GM12878 (cell line): Measurements from ENCODE around the gene TOMM20L. TPM values are rescaled to one million over a fixed set of nuclear protein-coding genes. Genes with fewer than 3 reads are reported as not detected.

ENCODE experiments used
- ATAC-seq: fragments of 200-7000 bp; cut with Tn5 transposase; 3 replicates; pipeline ENCODE4 v1.9.1; 2020; ENCODE audit warnings: mild to moderate bottlenecking, moderate library complexity
- BruUV-seq: library from RNA; stranded (reverse); fragments of 400-500 nt; replicated peaks from 2 replicates; lab custom pipeline; 2021; lab: Mats Ljungman, UMichigan
- CTCF ChIA-PET: fragments of 300-600 bp; sonication (Branson Sonifier 250); formaldehyde crosslinking; extraction: SDS; loops from one replicate; lab custom pipeline; 2021; ENCODE audit warnings: inconsistent platforms; lab: Yijun Ruan, JAX
- POLR2A ChIA-PET: fragments of 350-600 bp; formaldehyde crosslinking; extraction: SDS; loops from one replicate; lab custom pipeline; 2021; ENCODE audit warnings: inconsistent platforms; lab: Charles Lee
- RAD21 ChIA-PET: fragments of 300-600 bp; sonication (Branson Sonifier 250); formaldehyde crosslinking; loops from one replicate; lab custom pipeline; 2023; ENCODE audit warnings: antibody characterized with exemption; ENCODE audit not compliant: unreplicated experiment; lab: Charles Lee
- SMC1A ChIA-PET: fragments of 300-600 bp; sonication (Branson Sonifier 250); formaldehyde crosslinking; loops from one replicate; lab custom pipeline; 2023; ENCODE audit not compliant: unreplicated experiment, uncharacterized antibody; lab: Charles Lee
- DNase-seq: peaks from one replicate; pipeline ENCODE4 v3.0.0-alpha.2; 2011; ENCODE audit warnings: low read depth, low spot score
- FAIRE-seq: peaks from 3 replicates; lab custom pipeline; 2011; peaks lifted over from hg19 to GRCh38; lab: Jason Lieb, UNC
- H2AFZ ChIP-seq: 2 replicates; pipeline ENCODE4 v1.6.0; 2011; ENCODE audit warnings: low read depth, low read length, control low read depth; ENCODE audit not compliant: control insufficient read depth
- H3K27ac ChIP-seq: 2 replicates; pipeline ENCODE4 v1.5.1; 2011; ENCODE audit warnings: control low read depth; ENCODE audit not compliant: control insufficient read depth, insufficient read depth
- H3K27me3 ChIP-seq, 2 experiments: replicated peaks in 1 of 2; 2 replicates each; pipeline versions ENCODE4 v1.6.0 to v1.6.1; 2011; ENCODE audit warnings: low read length in 1 of 2; ENCODE audit not compliant: control insufficient read depth in 2 of 2, insufficient read depth in 2 of 2
- H3K36me3 ChIP-seq, 2 experiments: 2 replicates each; pipeline ENCODE4 v1.5.1; 2011; ENCODE audit warnings: low read length in 1 of 2; ENCODE audit not compliant: control insufficient read depth in 2 of 2, insufficient read depth in 2 of 2
- H3K4me1 ChIP-seq: 2 replicates; pipeline ENCODE4 v1.6.1; 2011; ENCODE audit warnings: mild to moderate bottlenecking, low read length, moderate library complexity, mixed read lengths; ENCODE audit not compliant: control insufficient read depth, insufficient read depth
- H3K4me2 ChIP-seq: 2 replicates; pipeline ENCODE4 v1.6.0; 2011; ENCODE audit warnings: control low read depth; ENCODE audit not compliant: control insufficient read depth, insufficient read depth
- H3K4me3 ChIP-seq: fragments of 200-600 bp; sonication (generic); 2 replicates; pipeline ENCODE4 v1.5.1; 2016
- H3K79me2 ChIP-seq: 2 replicates; pipeline ENCODE4 v1.6.0; 2011; ENCODE audit warnings: low read length; ENCODE audit not compliant: control insufficient read depth, insufficient read depth
- H3K9ac ChIP-seq: 2 replicates; pipeline ENCODE4 v1.8.0; 2011; ENCODE audit warnings: low read length, control low read depth, mixed read lengths; ENCODE audit not compliant: control insufficient read depth, insufficient read depth
- H3K9me3 ChIP-seq: replicated peaks from 3 replicates; pipeline ENCODE4 v1.5.1; 2011; ENCODE audit warnings: mild to moderate bottlenecking, low read length; ENCODE audit not compliant: control insufficient read depth, insufficient read depth
- H4K20me1 ChIP-seq: 2 replicates; pipeline ENCODE4 v1.6.0; 2011; ENCODE audit not compliant: control insufficient read depth, insufficient read depth
- ATF3 ChIP-seq: IDR thresholded peaks from 2 replicates; pipeline ENCODE4 v1.6.1; 2011; ENCODE audit warnings: low read depth, mild to moderate bottlenecking, low read length, moderate library complexity, borderline replicate concordance; ENCODE audit errors: extremely low read depth
- BACH1 ChIP-seq: fragments of 450-650 bp; IDR thresholded peaks from 2 replicates; pipeline ENCODE4 v1.6.1; 2017; ENCODE audit warnings: mild to moderate bottlenecking, borderline replicate concordance
- BHLHE40 ChIP-seq, 2 experiments: fragments of 450-650 bp in 1 of 2; IDR thresholded peaks; 2 replicates each; pipeline ENCODE4 v1.6.1; 2011 to 2017; ENCODE audit warnings: low read depth in 2 of 2, borderline replicate concordance in 1 of 2, improper control_type of control experiment in 1 of 2, low read length in 1 of 2, mild to moderate bottlenecking in 1 of 2
- CHD4 ChIP-seq: fragments of 200-600 bp; sonication (generic); IDR thresholded peaks from 2 replicates; pipeline ENCODE4 v1.6.1; 2016; ENCODE audit warnings: mild to moderate bottlenecking
- CREM ChIP-seq: IDR thresholded peaks from 2 replicates; pipeline ENCODE4 v1.6.1; 2014; ENCODE audit warnings: antibody characterized with exemption, low read depth
- GABPA ChIP-seq: IDR thresholded peaks from 2 replicates; pipeline ENCODE4 v1.6.1; 2014; ENCODE audit warnings: antibody characterized with exemption, low read depth, mild to moderate bottlenecking, inconsistent platforms
- HDAC2 ChIP-seq: fragments of 200-600 bp; sonication (generic); IDR thresholded peaks from 2 replicates; pipeline ENCODE4 v1.6.1; 2017
- MAX ChIP-seq: IDR thresholded peaks from 2 replicates; pipeline ENCODE4 v1.6.1; 2012; ENCODE audit warnings: low read depth, low read length, improper control_type of control experiment
- MXI1 ChIP-seq: fragments of 150-350 bp; IDR thresholded peaks from 2 replicates; pipeline ENCODE4 v1.6.1; 2011; ENCODE audit warnings: low read depth, mild to moderate bottlenecking, inconsistent platforms, low read length, improper control_type of control experiment
- MYC ChIP-seq: IDR thresholded peaks from 2 replicates; pipeline ENCODE4 v1.6.1; 2011; ENCODE audit warnings: mild to moderate bottlenecking, low read length, moderate library complexity, inconsistent platforms; ENCODE audit not compliant: insufficient read depth, insufficient replicate concordance, insufficient read length, severe bottlenecking
- PML ChIP-seq: IDR thresholded peaks from 2 replicates; pipeline ENCODE4 v1.6.1; 2012; ENCODE audit warnings: low read length, inconsistent platforms
- POLR2A ChIP-seq: IDR thresholded peaks from 2 replicates; pipeline ENCODE4 v1.6.1; 2011; ENCODE audit warnings: low read depth, mild to moderate bottlenecking, low read length
- RAD51 ChIP-seq: fragments of 450-650 bp; IDR thresholded peaks from 2 replicates; pipeline ENCODE4 v1.6.1; 2016; ENCODE audit warnings: moderate library complexity, mild to moderate bottlenecking, inconsistent platforms
- SIN3A ChIP-seq: IDR thresholded peaks from 2 replicates; pipeline ENCODE4 v1.6.1; 2012; ENCODE audit warnings: low read depth, low read length, improper control_type of control experiment
- SMAD5 ChIP-seq: IDR thresholded peaks from 2 replicates; pipeline ENCODE4 v1.6.1; 2016; ENCODE audit warnings: antibody characterized with exemption, low read depth
- USF2 ChIP-seq: IDR thresholded peaks from 2 replicates; pipeline ENCODE4 v1.6.1; 2011; ENCODE audit warnings: low read depth, low read length, improper control_type of control experiment, borderline replicate concordance
- ZBTB4 ChIP-seq: fragments of 450-650 bp; formaldehyde crosslinking; IDR thresholded peaks from 2 replicates; pipeline ENCODE4 v1.4.0; 2022; ENCODE audit warnings: mild to moderate bottlenecking, moderate library complexity
- WGBS: methylation state at CpG from one replicate; pipeline ENCODE4 v1.1.6; 2016; ENCODE audit warnings: low lambda C conversion rate; ENCODE audit not compliant: insufficient replicate concordance, insufficient coverage; ENCODE audit errors: missing lambda C conversion rate; 5-methylcytosine and 5-hydroxymethylcytosine counted together
- in situ Hi-C: fragments of 300-500 bp; cut with MboI; formaldehyde crosslinking; loops from 9 replicates; pipeline ENCODE4 v1.14.3; 2018; ENCODE audit warnings: mixed read lengths
- intact Hi-C: fragments of 100-400 bp; cut with micrococcal nuclease; formaldehyde crosslinking; loops from one replicate; pipeline ENCODE4 v1.14.2; 2022; ENCODE audit not compliant: unreplicated experiment
- polyA plus RNA-seq, 11 experiments: library from polyadenylated mRNA; depleted of rRNA in 4 of 11; unstranded in 6 of 11; stranded (reverse) in 5 of 11; fragments of >200 nt; fragmentation: Nextera tagmentation in 4 of 11; fragmentation: Illumina TruSeq in 1 of 11; extraction: Ambion mirVana in 4 of 11; extraction: Trizol in 1 of 11; gene quantifications; 1 replicate in 1 of 11; 2 replicates in 10 of 11; pipeline versions ENCODE4 v1.2.1 to v1.2.3, GENCODE V29; 2011 to 2016; ENCODE audit warnings: inconsistent platforms in 2 of 11, missing spikeins in 2 of 11, low read depth in 1 of 11
- total RNA-seq, 4 experiments: library from RNA; depleted of rRNA in 3 of 4; stranded (reverse); fragments of >200 nt in 3 of 4; fragmentation: Illumina TruSeq in 1 of 4; extraction: Trizol in 1 of 4; gene quantifications; 2 replicates each; pipeline versions ENCODE4 v1.2.1 to v1.2.3, GENCODE V29; 2013 to 2021

TOMM20L gene
- total and polyA plus RNA-seq, 10 of the 15 experiments (the other 5 are each of a cell fraction or from before 2014, with no cell fraction given) = 0.28 TPM; not detected in 9

GRCh38 chr14:58426670-58427280 lies 31.0 kb downstream of the TOMM20L start:
- Histone ChIP-seq H4K20me1 (no peaks in the 10 kb centered on the region), H3K4me2 (peak overlapping the region; percentile 75), H3K4me3 (peak overlapping the region; percentile 97), H3K4me1 (no peaks in the 10 kb centered on the region), H3K27ac (peak overlapping the region; percentile 99), H3K27me3 (no peaks in the 10 kb centered on the region), H2AFZ (peak overlapping the region; percentile 98), H3K79me2 (peaks cover 44% of the 10 kb centered on the region), H3K36me3 (peaks cover 0 to 16% of the 10 kb centered on the region in 2 experiments; a peak in 2 of 4 replicates), H3K9ac (peak overlapping the region; percentile 97), H3K9me3 (no peaks in the 10 kb centered on the region)
- WGBS = 1% methylated on average over 35 of the region's 35 CpGs
- ATAC-seq (peak; percentile 79), DNase-seq (no peak), FAIRE-seq (no peak)
- ChIA-PET RAD21 (interaction anchor here (2.0 kb wide), 1 partner anchor 128 kb away, joined by 14 read pairs; the partner anchor contains the start of gene ARID4A), POLR2A (interaction anchor here (0.5 to 3.0 kb wide), 2 partner anchors 128 to 221 kb away, joined by 3 to 15 read pairs; partner anchors contain the start of gene ARID4A), SMC1A (interaction anchor here (0.7 to 2.5 kb wide), 2 partner anchors 128 to 1419 kb away, joined by 3 to 11 read pairs; partner anchors contain the start of gene ARID4A), CTCF (interaction anchor here (0.6 kb wide), 1 partner anchor 238 kb away, joined by 3 read pairs; no protein-coding TSS in a partner anchor)
- in situ Hi-C loops (no loop called here), intact Hi-C loops (loop anchor here (2.0 kb wide), 1 partner anchor 130 kb away; no protein-coding TSS in a partner anchor)
- TSS peak; percentile 88 for BruUV-seq
- peak; percentile 85 for TF ChIP-seq MAX
- 0 out of 2 replicates have a peak, but pooled peaks have one; percentile 48 for TF ChIP-seq SMAD5
- peak; percentile 94 for TF ChIP-seq MXI1
- peak; percentile 67 for TF ChIP-seq USF2
- no peak for TF ChIP-seq GABPA
- no peak for TF ChIP-seq BACH1
- peak; percentile 63 for TF ChIP-seq POLR2A
- no peak for TF ChIP-seq ZBTB4 (CRISPR knock-in tag)
- peak; percentile 33; the same call in 1 of the 2 replicates for TF ChIP-seq ATF3
- TF ChIP-seq BHLHE40 (IDR thresholded peaks at IDR 0.05; ENCODE audit: borderline replicate concordance in 1 of 2, low read depth in 2 of 2, low read length in 1 of 2) = peak in 1 of 2 experiments; percentile 45; a peak in 1 of 4 replicates
- peak; percentile 4; the same call in 1 of the 2 replicates for TF ChIP-seq PML
- TF ChIP-seq SIN3A = peak; percentile 54; the same call in 1 of the 2 replicates
- peak; percentile 95 for TF ChIP-seq RAD51
- no peak; the same call in 1 of the 2 replicates for TF ChIP-seq CREM
- TF ChIP-seq MYC = peak; percentile 88
- TF ChIP-seq CHD4 = no peak
- TF ChIP-seq HDAC2 = no peak
